CD4-positive, alpha-beta T cell treated with Interleukin-2 at 100 ng/mL for 4 hours (primary cell): ENCODE data around the gene LBHD2.

Experiments
- DNase-seq: peaks from one replicate; pipeline ENCODE4 v3.0.0-alpha.2; 2020; ENCODE audit warnings: low spot score

LBHD2 gene

DNA sequence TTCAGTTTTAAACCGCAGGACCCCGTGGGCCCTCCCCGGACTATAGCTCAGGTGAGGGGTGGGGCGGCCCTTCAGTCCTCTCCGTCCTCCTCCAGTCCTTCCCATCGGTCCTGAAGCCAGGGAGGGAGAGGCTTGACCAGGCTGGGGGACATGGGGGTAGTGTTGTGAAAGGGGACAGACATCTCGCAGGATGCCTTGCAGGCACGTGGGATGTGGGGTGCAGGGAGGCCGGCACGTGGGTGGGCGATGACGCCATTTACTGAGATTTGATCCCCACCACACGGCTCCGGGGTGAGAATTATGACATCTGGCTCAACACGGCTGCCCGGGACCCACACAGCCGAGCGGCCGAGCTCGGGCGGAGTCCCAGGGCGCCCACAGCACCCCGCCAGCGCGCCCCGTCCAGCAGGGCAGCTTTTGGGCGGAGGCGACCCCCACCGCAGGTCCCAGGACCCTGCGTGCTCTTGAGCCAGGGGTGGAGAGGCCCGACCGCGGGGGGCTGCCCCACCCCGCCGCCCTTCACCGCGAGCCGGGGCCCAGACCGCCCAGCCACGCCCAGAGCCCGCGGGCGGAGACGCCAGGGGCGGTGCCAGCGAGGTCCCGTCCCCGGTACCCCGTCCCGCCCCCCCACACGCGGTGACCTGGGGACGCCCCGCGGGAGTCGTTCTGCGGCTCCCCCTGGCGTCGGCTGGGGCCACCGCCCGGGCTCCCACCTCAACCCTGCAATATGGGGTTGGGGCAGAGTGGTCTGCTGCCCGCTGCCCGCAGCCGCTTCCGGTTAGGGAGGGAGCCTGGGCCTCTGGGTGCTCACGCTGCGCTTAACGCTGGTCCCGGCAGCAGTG is 7.3 kb downstream of the LBHD2 start:
- DNase-seq, result peak; percentile 68

- DNase-seq, result no peak
Observed at GRCh38 chr14:103091883-103092222, 7.8 kb downstream of the LBHD2 start.

GRCh38 chr14:103093856-103094405 is 9.9 kb downstream of the LBHD2 start:
- DNase-seq, result no peak

DNA sequence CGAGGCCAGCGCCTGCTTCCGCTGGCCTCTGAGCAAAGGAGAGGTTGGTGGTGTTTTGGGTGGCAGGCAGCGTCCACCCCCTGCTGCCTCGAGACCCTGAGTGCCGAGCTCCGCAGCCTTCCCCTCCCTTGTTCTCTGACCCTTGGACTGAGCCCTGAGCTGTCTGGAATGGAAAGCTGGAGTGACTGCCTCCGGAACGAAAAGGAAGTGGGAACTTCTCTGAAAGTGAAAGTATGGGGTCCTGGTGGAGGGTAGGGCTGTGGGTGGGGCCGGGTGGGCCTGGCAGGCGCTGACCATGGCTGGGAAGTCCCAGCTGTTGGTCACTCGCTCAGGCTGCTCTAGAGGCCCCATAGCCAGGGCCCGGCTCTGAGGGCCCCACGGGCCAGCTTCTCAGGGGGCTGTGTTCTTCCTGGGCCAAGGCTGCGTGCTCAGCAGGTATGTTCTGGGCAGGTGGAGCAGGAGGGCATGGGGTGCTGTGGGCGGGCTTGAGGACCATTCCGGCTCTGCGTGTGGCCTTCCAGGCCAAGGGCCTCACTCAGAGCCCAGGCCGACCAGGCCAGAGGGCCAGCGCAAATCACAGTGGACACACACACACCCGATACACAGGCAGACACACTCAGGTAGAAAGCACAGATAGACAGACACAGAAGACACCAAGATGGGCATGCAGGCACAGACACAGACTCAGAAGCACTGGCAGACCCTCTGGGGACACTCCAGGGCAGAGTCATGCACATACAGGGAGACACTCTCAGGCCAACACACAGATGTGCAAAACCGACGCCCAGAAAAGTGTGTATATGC is 10.6 kb downstream of the LBHD2 start, which contains the start of gene EXOC3L4:
TSS of gene EXOC3L4 (plus strand) at position 320 of the 804 bp plus-strand sequence. CDS start 5,495 bp downstream, outside the sequence.
- DNase-seq, result no peak

DNA sequence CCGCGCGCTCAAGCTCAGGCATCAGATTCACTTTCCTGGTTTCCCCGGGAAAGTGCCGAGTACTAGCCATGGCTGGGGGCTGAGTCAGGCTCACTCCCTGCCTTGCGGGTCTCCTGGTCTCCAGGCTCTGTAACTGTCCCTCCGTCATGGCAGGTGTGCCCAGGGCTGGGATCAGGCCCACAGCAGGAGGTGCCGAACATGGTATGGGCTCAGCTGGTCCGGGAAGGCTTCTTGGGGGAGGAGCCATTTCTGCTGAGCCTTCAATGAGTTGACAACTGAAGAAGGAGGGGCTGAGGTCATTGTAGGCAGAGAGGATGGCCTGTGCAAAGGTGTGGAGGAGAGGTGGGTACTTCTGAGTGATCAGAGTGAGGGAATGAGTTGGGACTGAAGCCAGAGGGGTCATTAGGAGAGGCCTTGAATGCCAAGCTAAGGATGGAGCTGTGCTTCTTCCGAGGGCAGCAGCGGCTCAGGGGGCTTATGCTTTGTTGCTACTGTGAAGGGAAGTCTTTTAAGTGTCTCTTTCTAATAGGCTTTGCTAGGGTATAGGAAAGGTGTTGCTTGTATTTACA is 11.3 kb downstream of the LBHD2 start:
- no peak for DNase-seq

DNA sequence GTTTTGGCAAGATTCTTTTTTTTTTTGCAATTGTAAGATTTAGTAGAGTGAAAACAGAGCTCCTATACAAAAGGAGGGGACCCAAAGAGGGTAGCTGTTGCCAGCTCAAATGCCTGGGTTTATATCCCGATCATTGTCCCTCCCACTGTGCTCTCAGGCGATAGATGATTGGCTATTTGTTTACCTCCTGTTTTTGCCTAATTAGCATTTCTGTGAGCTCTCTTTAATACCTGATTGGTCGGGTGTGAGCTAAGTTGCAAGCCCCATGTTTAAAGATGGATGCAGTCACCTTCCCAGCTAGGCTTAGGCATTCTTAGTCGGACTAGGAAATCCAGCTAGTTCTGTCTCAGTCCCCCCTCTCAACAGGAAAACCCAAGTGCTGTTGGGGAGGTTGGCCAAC is 12.4 kb downstream of the LBHD2 start:
- DNase-seq, result no peak

GRCh38 chr14:103097244-103097993 is 13.4 kb downstream of the LBHD2 start:
- no peak for DNase-seq

- no peak for DNase-seq
Observed at GRCh38 chr14:103097994-103098957, 14.3 kb downstream of the LBHD2 start.

DNA sequence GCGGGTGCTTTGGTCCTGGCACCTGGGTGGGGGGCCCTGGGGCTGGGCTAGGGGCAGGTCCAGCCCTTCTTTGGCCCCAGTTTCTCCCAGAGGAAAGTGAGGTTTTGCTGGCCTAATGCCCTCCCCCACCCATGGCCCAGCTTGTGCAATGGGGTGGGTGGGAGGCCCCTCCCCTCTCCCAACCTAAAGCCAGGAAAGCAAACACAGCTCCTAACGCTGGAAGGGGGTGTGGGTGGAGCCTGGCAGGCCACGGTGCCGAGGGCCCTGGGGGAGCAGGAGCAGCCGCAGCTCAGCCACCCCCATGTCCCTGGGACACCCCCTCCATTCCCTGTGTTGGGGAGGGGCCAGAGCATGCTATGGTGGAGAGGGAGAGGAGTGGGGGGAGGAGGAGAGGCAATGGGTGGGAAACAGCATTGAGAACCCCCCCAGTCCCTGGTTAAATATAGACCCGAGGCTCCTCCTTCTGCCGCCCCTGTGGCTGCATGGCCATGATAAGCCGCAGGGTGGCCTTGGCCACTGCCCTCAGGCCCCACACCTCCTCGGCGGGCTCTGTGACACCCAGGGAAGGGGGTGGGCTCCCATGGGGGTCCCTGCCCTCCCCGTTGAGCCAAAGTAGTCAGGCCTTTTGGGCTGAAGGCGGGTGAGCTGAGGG is 15.2 kb downstream of the LBHD2 start:
- no peak for DNase-seq

- DNase-seq, result no peak
Observed at GRCh38 chr14:103099733-103100280, 15.8 kb downstream of the LBHD2 start.

- no peak for DNase-seq
Observed at GRCh38 chr14:103100281-103101121, 16.5 kb downstream of the LBHD2 start.

DNA sequence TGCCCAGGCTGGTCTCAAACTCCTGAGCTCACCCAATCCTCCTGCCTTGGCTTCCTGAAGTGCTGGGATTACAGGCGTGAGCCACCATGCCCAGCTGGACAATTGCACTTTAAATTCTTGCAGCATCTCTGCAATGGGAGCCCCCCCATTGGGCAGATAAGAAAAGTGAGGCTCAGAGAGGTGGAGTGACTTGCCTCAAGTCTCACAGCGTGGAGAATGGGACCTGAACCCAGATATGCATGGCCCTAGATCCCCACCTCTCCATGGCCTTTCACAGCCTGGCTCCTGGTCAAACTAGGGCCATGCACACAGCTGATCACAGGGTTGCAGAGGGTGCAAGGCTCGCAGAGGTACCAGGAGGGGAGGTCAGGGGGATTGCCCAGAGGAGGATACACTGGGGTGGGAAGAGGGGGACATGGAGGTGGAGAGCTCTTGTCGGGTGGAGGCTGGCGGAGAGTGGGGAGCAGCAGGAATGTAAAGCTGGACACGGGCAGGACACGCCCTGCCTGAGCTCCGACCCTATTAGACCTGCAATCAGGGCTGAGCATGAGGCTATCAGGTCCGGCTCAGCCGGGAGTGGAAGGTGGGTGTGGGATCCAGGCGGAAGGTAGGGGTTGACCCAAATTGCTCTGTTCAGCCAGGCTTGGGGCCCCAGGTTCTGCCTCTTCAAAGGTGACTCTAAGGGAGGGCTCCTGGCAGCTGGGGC is 17.4 kb downstream of the LBHD2 start:
- no peak for DNase-seq

DNA sequence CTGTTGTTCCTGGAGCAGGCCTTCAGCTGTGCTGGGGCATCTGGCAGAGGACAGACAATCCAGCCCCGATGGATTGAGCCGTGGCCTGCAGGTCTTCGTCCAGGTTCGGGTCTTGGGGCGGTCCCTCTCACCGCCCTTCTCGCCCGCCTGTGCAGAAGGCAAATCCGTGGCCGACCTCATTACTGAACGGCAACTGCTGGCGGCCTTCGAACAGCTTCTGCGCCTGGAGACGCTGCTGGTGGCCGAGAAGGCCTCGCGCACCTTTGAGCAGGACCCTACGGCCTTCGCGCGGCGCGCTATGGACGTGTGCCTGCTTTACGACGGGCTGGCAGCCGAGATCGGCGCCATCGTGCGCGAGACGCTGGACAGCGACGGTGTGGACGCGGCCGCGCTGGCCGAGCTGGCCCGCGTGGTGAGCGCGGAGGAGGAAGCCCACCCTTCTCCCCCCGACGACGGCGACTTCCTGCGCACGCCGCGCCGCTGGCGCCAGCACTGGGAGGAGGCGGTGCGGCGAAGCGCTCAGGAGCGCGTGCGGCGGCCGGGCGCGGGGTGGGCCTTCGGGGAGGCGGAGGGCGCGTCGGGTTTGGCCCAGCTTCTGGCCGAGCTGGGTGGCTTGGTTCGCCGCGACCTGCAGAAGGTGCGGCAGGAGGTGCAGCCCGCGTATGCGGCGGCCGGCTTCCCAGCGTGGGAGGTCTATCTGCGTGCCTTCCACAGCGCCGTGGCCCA is 18.1 kb downstream of the LBHD2 start:
- DNase-seq, result no peak

DNA sequence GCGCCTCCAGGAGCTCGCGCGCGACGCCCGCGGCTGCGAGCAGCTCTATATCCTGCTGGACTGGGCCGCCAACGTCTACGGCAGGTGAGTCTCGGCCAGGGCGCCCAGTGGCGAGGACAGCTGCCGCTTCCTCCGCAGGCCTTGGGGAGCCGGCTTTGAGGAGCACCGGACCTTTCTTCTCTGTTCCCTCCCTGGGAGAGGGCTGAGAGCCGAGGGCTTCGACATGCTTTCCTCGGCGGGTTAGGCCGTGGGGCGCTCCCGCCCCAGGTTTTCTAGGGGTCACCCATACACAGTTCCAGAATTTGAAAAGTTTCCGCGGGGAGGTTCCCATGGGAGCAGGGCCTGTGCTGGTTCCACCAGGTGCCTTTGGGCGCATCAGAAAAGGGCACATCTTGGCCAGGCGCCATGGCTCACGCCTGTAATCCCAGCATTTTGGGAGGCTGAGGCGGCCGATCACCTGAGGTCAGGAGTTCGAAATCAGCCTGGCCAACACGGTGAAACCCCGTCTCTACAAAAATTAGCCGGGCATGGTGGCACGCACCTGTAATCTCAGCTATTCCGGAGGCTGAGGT is 18.8 kb downstream of the LBHD2 start:
- no peak for DNase-seq

DNA sequence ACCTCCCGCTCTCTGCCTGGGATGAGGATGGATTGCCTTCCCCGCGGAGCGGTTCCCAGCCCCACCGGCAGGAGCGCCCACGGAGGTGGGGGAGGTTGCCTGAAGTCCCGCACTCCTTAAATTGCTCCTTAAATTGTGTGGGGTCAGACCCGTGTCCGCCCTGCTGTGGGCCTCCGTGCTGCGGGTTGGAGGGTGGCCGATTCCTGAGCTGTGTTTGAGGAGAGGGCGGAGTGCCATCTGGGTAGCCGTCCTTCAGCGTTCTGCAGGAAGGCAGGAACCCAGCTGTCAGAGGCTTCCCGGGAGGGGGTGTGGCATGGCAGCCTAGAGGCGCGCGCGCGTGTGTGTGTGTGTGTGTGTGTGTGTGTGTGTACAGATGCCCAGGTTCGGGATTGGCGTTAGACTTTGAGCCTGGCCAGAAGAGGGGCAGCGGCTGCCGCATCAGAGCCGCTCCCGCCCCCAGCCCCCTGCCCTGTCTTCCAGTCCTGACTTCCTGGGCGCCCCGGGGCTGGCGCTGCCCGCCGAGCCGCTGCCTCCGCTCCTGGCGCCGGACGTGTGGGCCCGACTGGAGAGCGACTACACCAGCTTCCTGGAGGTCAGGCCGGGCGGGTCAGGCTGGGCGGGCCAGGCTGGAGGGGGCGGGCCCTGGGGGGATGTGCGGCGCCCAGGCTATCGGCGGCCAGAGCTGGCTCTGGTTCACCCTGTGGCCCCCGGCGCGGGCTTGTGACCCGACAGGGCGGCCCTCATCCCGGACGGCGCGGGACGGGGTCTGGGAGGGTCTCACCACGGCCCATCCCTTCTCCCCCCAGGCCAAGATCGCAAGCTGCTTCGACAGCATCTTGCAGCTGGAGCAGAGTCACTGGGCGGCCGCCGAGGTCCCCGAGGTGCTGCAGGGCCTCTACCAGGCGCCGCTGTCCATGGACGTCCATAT is 19.7 kb downstream of the LBHD2 start:
- DNase-seq, result no peak

GRCh38 chr14:103104389-103104653 is 20.3 kb downstream of the LBHD2 start:
- no peak for DNase-seq
